Lung microvascular endothelial cell (primary cell): ENCODE results near the gene URM1. TPM values are rescaled to one million over a fixed set of nuclear protein-coding genes. Genes with fewer than 3 reads are reported as not detected.

Experiments
- DNase-seq, 2 donors: peaks; one replicate each; pipeline versions ENCODE4 v3.0.0 to v3.0.0-alpha.2; 2010; ENCODE audit warnings: low read depth in 2 of 2
- total RNA-seq: library from RNA; depleted of rRNA; stranded (reverse); fragments of >200 nt; gene quantifications from 2 replicates; pipeline ENCODE4 v1.2.1, GENCODE V29; 2014

URM1 gene
- total RNA-seq, 1 donor from 2014 or later, result 46.4 TPM

DNA sequence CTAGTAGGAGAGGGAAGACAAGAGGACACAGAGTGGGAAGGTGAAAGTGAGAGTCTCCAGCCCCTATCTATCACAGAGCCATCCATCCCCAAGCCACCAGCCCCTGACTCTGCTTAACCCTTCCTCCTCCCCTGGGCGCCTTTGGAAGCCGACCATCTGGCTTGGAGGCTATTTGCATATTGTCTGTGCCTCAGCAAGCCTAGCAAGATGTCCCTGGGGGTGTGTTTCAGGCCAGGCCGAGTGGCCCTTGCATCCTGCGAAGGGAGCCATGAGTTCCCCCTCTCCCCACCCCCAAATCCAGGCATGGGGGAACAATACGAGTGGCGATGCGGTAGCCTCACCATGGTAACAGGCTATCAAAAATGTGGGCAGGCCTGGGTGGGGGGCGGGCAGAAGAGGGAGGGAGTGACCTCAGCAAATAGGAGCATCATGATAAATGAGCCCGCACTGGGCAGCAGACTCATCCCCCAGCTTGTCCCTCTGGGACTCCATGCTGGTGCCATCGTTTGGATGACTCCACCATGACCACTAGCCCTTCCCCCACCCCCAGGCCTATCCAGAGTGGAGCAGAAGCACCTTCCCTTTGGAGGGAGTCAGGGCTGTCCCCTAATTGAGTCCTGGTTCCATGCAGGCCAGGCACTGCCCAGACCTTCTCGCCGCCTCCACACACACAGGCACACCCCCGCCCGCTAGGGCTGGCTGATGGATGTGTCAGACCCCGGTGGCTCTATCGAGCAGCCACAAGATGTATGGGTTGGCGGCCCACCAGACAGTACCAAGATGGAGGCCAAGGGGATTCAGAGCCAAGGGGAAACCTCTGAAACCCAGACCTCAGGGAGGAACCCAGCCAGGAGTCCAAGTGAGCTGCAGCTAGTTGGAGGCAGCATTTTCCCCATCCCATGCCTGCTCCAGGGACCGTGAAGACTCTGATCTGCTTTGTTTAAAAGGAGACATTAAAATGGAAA is 14.6 kb downstream of the URM1 start:
- no peak for DNase-seq

- DNase-seq, result no peak
Observed at GRCh38 chr9:128388150-128388549, 17.0 kb downstream of the URM1 start.

DNA sequence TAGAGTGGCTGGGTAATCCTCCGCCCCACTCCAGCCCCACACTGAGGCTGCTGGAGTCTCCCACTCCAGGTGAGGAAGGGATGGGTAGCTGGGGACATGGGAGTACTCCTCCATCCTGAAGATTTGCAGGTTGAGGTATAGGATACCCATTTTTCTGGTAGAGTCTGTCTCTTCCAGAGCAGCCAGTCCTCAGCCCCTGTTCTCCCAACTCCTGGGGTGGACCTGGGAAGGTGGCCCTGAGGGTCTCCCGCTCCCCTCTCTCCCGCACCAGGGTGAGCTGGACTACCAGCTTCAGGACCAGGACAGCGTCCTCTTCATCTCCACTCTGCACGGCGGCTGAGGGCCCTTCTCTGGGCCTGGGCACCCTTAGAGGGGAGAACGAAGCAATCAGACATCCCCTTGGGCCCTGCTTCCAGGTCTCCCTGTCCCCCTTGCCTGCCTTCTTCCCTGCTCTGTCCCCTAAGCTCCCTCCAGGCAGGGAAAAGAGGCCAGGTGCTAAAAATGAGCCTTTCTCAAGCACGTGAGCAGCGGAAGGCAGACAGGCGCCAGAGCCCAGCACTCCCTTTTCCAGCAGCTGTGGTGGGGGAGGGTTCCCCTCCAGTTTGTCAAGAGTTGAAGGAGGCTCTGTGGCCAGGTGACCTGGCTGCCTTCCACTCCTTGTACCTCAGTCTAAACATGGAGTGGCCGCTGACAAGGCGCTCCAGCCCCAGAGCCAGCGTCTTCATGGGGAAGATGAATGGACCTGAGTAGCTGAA is 18.4 kb downstream of the URM1 start:
- no peak for DNase-seq

DNA sequence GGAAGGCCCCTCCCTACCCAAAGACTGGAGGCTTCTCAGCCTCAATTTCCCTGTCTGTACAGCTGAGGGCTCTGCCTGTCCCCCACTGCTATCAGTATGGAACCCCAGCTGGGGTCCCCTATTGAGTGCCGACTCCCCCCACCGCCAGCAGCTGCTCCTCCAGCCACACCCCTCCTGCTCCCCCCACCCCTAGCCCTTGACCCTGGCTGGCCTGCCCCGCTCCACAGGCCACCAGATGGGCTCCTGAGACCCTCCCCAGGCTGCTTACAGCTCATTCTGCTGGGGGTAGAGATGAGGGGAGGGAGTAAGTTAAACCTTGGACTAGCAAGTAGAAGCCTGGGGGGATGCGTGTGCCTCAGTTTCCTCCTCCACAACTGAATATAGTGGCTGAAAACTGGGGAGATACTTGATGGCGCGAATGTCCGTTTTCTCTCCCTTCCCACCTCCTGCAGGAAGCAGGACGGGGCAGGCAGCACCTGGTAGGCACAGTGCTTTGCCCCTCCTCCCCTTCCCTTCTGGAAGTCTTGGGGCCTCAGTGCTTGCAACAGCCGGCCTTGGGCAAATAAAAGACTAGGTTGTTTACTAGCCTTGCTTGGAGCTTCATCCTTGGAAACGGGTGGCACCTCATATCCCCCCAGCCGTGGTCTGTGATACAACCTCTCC is 19.1 kb downstream of the URM1 start:
- DNase-seq, result no peak

- DNase-seq, result no peak
Observed at GRCh38 chr9:128390813-128391711, 19.9 kb downstream of the URM1 start.

GRCh38 chr9:128391956-128392301 is 20.8 kb downstream of the URM1 start:
- no peak for DNase-seq

GRCh38 chr9:128392302-128393144 is 21.3 kb downstream of the URM1 start:
- no peak for DNase-seq

DNA sequence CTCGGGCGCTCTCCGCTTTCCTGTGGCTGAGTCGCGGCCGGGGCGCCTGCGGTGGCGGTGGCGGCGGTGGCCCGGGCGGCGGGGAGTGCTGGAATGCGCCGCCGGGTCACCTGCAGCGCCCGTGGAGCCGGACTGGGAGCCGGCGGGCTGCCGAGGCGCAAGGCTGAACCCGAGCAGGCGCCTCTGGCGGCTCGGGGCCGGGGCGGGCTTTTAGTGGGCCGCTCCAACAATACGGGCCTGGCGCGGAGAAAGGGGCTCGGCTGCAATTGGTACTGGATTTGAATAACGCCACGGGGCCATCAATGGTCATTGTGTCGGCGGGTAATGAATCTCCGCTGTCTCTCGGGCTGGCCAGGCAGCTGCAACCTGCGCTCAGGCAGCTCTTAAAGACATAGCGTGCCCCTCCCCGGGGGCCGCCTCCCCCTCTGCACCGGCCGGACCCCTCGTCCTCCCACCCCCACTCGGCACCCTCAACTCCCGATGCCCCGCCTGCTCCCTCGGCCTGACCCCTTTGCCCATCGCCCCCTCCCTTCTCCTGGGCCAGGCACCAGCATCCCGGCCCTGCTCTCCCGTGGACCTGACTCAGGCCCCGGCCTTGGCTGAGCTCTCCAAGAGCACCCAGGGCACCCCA is 22.1 kb downstream of the URM1 start:
- DNase-seq, result no peak

DNA sequence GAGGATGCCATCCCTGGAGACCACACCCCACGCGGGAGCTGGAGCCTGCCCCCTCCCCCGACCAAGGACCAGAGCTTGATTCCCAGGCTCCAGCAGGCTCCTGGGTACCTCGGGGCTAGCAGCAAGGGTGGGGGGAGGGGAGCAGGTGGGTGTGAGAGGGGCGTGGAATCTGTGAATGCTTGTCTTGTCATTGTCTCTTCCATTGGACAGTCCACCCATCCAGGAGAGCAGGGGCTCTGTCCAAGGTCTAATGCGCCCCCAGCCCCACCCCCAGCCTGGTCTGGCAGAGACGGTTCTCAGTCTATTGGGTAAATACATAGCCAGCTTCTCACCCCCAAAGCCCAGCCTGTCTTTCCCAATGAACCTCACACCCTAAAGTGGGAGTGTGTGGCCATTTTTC is 22.8 kb downstream of the URM1 start:
- no peak for DNase-seq

DNA sequence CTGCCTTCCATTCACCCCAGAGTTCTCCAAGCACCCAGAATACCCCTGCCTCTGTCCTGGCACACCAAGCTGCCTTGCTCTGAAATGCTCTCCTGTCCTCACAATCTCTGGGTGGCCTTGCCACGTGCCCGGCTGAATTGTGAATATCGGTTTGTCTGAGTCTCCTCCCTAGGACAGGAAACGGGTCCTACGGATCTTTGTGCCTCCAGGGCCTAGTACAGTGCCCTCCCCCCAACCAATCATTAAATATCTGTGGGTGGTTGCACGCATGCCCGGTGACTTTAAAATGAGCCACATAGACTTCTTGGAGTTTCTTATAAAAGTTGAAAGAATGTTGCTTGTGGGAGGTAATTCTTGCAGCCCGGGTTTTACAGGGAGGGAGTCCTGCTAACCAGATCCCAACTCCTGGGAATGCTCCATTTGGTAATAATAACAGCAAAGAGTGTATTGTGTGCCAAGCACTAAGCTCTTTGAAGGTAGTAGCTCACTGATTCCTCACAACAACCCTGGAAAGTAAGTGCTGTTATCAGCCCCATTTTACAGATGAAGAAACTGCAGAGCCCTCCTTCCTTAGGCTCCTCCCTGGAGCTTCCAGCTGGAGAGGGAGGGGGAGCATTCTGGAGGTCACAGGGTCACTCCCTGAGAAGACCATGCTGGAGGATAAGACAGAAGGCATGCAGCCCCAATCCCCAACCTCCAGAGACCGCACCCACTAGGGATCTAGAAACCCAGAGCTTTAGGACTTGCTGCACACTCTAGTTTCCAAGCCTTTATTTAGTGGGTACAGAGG is 23.4 kb downstream of the URM1 start:
- no peak for DNase-seq

DNA sequence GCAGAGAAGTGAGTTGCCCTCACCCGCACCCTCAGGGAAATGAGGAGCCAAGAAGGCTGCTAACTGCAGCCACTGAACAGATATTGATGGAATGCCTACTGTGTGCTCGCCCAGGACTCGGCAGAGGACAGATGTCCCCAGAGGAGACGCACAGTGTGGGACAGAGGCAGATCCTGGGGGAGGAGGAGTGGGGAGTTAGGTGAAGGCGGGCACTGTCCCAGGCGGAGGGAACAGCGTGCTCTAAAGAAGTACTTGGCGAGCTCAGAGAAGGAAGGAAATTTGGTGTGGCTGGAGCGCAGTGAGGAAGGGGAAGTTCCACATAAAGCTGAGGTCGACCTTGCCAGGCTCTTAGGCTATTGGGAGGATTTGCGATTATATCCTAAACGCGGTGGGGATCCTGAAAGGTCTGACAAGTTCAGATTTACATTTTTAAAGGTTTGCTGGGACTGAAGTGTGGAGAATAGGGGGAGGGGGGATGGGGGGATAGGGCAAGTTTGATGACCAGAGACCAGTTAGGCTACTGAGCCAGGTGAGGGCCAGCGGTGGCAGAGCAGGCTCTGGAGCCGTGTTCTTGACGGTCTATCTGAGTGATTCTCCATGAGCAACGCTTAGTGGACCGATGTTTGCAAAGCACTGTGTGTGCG is 25.9 kb downstream of the URM1 start:
- peak in 1 of 2 donors; percentile 11 for DNase-seq

DNA sequence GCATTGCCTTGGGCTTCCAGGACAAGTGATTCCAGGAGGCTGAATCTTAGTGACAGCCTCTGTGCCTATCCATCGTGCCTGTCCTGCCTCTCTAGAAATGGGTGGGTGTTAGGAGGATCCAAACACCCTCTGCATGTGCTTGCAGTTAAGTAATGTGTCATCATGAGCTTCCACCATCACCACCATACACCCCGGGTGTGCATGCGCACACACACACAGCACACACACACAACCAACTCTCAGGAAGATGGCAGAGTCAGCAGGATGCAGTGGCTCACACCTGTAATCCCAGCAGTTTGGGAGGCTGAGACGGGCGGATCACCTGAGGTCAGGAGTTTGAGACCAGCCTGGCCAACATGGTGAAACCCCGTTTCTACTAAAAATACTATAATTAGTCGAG is 26.7 kb downstream of the URM1 start:
- no peak for DNase-seq

DNA sequence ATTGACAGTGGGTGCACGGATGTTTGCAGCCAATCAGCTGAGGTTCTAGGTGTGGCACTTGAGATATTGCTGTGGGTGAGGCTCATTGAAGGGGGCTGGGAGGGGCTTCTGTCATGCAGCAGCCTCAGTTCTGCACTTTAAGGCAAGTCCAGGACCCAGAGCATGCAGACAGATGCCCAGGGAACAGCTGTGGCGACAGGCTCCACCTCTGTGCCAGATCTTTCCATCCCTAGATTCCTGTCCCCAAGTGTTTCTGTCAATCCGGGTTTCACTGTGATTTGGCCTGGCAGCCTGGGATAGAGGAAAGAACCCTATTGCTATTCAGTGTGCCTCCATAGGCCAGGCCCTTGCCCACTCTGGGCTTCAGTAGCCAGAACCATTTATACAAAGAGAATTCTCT is 28.7 kb downstream of the URM1 start:
- DNase-seq, result no peak

- no peak for DNase-seq
Observed at GRCh38 chr9:128404560-128404959, 33.4 kb downstream of the URM1 start.

DNA sequence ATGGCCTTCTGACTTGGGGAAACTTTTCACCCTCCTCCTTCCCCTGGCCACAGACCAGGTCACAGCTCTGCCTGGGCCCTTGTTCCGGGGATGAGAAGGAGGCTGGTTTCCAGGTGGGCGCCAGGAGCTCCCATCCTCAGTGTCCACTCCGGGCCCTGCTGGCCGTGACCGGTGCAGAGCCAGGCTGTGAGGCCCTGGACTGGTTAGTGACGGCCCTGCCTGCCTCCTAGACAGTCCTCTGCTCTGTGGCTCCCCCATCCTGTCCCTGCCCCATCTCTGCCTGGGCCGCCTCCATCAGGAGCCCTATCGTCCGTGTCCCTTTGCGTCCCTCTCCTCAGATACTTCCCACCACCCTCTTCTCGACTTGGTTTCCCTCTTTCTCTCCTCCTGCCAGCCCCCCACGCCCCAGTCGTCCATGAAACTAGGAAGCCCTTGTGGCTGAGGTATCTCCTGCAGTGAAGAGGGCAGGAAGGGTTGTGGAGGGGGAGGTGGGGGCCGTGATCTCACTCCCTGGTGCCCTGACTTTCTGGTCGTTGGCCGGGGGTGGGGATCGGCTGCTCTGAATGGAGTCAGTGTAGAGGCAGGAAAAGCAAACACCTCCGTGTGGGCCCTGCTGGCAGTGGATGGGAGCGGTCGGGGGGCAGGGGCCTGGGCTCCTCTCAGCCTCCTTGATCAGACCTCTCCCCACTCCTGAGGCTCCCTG is 34.1 kb downstream of the URM1 start:
- no peak for DNase-seq

DNA sequence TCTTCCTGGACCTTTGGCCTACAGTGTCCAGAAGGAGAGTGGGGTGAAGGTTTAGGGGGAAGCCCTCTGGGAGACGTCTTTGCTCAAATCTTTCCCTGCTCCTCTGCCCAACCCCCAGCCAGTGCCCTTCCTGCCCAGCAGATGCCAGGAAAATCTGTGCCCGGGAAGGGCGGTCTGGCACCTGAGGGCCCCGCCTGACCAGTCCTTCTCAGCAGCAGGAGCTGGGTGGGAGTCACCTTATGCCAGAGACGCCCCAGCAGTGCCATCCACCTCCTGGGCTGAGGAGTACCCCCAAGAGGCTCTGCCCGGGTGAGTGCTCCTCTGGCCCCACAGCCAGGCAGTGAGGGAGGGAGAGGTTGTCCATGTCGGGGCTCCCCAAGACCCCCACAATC is 34.6 kb downstream of the URM1 start:
- no peak for DNase-seq

- DNase-seq, result no peak
Observed at GRCh38 chr9:128406848-128407391, 35.7 kb downstream of the URM1 start.
